ENCODE measurements around the gene IFNA4.

IFNA4 gene

GRCh38 chr9:21165516-21165915, 21.9 kb downstream of the IFNA4 start:
- no peak for DNase-seq

DNA sequence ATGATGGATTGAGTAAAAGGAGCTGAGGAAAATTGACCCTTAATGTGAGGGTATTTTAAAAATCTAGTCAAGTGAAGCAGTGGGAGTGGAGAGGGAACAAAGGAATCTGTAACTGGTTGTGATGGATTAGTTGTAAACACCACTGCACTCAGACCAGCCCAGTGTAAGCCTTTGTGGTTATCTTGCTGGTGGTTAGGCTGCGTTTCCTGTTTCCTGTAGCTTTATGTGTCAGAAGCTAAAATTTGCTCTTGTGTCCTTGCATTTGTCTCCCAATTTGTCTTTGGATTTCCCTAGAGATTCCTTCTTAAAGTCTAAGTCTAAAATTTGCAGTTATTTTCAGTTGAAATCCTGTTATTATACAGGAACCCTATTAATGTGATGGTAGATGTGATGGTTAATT, 27.2 kb downstream of the IFNA4 start:
- no peak for DNase-seq

DNA sequence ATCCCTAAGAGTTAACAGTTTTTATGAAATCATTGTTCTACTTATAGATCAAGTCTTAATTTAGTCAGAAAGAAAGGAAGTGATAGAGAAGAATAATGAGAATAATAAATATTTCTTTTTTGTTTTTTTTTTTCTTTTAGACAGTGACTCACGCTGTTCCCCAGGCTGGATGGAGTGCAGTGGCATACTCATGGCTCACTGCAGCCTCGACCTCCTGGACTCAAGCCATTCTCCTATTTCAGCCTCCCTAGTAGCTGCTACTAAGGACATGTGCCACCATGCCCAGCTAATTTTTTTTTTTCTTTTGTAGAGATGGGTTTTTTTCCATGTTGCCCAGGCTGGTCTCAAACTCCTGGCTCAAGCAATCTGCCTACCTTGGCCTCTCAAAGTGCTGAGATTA, 31.9 kb downstream of the IFNA4 start:
- no peak for DNase-seq

DNA sequence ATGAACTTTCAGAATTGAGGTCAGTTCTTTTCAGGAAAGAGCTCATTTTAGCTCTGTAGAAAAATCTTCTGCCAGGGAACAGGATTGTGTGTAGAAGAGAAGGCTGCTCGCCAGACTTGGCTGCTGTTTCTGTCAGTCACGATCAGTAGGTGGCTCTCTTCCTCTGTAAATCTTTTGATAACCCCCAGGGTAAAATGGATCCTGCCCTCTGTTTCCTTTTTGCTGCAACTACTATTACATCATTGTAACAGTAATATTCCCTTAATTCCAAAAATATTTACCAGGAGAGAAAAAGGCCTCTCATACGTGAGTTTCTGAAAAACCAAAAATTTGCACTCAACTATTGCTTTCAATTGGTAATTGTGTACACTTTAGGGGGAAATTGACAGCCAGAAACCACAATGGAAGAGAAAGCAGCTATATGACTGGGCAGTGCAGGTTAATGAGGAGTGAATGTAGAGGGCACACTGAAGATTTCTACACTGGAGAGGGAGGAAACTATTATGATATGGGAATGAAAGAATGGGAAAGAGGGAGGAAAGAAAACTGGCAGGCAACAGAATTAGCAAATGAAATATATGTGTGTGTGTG, 33.3 kb downstream of the IFNA4 start:
- DNase-seq: no peak

GRCh38 chr9:21153336-21154017, 33.9 kb downstream of the IFNA4 start:
- no peak for DNase-seq

- DNase-seq: no peak
These were observed 42.8 kb downstream of the IFNA4 start for GRCh38 chr9:21144603-21145002.

DNA sequence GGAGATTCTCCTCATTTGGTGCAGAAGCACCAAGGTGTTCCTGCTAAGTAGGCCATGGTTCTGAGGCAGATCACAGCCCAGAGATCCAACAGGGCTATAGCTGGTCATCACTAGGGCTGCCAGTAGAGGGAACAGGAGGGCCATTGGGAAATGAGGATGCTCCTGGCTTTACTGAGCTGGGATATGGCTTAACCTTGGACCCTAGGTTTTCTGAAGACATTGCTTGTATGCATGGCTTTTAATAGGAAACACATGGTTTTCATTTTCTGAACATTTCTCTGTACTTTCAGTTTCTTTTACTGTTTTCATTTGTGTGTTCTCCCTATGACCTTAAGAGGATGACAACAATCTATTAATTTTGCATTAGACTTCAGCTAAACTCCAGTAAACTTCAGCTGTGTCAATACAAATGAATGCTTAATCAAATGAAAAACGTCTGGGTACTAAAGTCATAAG, 45.9 kb downstream of the IFNA4 start, which contains the start of gene IFNW1:
Gene IFNW1 (minus strand): TSS at position 406 of the 456 bp plus-strand sequence. CDS start 262 bp downstream, at position 144.
- DNase-seq: no peak

- no peak for DNase-seq
These were observed 50.4 kb downstream of the IFNA4 start for GRCh38 chr9:21137020-21137419.

Measured in activated CD4-positive, alpha-beta T cell treated with anti-CD3 and anti-CD28 coated beads, Interleukin-2, amount 50 U/mL, for 1 hour (primary cell).